Kasumi-1 (cell line): ENCODE measurements around the gene C19orf44.
A peak's percentile ranks its signal among the peaks of the same experiment; 100 is the strongest.
"Not testable (repeated sequence)": the region's sequence is repeated elsewhere in the genome, so short reads cannot be mapped to it uniquely, and the experiment has no call there.

Source experiments
- DNase-seq, 2 experiments: peaks; one replicate each; lab custom pipeline; 2025; lab: John Stamatoyannopoulos, UW

Gene C19orf44

GRCh38 chr19:16495982-16496612 is at the start of gene C19orf44, which contains the start of gene CALR3:
Gene C19orf44, plus strand, starts transcription at chr19:16496394. Its CDS starts 4,399 bp downstream, at chr19:16500793.
Gene CALR3, minus strand, starts transcription at chr19:16496167. Its CDS starts 38 bp downstream, at chr19:16496129.
- DNase-seq, result peak; percentile 99

- DNase-seq, result peak; percentile 77 to 80
Measured at GRCh38 chr19:16446724-16447368, 49.3 kb upstream of the C19orf44 start.

- DNase-seq, result not testable (repeated sequence)
Measured at GRCh38 chr19:16448872-16449271, 47.3 kb upstream of the C19orf44 start.

- peak in 1 of 2 experiments; percentile 9 for DNase-seq
Measured at GRCh38 chr19:16449330-16449961, 46.7 kb upstream of the C19orf44 start.

GRCh38 chr19:16452325-16452724 is 43.9 kb upstream of the C19orf44 start:
- DNase-seq, result no peak

- no peak for DNase-seq
Measured at GRCh38 chr19:16454351-16454918, 41.8 kb upstream of the C19orf44 start.

- no peak for DNase-seq
Measured at GRCh38 chr19:16455489-16455888, 40.7 kb upstream of the C19orf44 start.

- DNase-seq, result peak; percentile 9 to 11
Measured at GRCh38 chr19:16456652-16457194, 39.5 kb upstream of the C19orf44 start.

GRCh38 chr19:16457195-16457953 is 38.8 kb upstream of the C19orf44 start:
- peak in 1 of 2 experiments; percentile 16 for DNase-seq

GRCh38 chr19:16457954-16458331 is 38.3 kb upstream of the C19orf44 start:
- DNase-seq, result no peak

- DNase-seq, result no peak
Measured at GRCh38 chr19:16458391-16459341, 37.5 kb upstream of the C19orf44 start.

GRCh38 chr19:16459680-16460079 is 36.5 kb upstream of the C19orf44 start:
- DNase-seq, result no peak

- no peak for DNase-seq
Measured at GRCh38 chr19:16460454-16460853, 35.7 kb upstream of the C19orf44 start.

- no peak for DNase-seq
Measured at GRCh38 chr19:16461630-16462051, 34.6 kb upstream of the C19orf44 start.

GRCh38 chr19:16462757-16463250 is 33.4 kb upstream of the C19orf44 start:
- DNase-seq, result no peak

- no peak for DNase-seq
Measured at GRCh38 chr19:16463341-16463990, 32.7 kb upstream of the C19orf44 start.

- no peak for DNase-seq
Measured at GRCh38 chr19:16463991-16464575, 32.1 kb upstream of the C19orf44 start.

- DNase-seq, result no peak
Measured at GRCh38 chr19:16465239-16465638, 31.0 kb upstream of the C19orf44 start.

- not testable (repeated sequence) for DNase-seq
Measured at GRCh38 chr19:16466802-16467427, 29.3 kb upstream of the C19orf44 start.
